GM19438 (cell line): ENCODE measurements around the gene NBEAL2.

Experiments
- ATAC-seq: cut with Tn5 transposase; IDR thresholded peaks from one replicate; pipeline ENCODE4 v1.9.1; 2021; ENCODE audit warnings: low read depth; ENCODE audit not compliant: unreplicated experiment

The NBEAL2 gene

DNA sequence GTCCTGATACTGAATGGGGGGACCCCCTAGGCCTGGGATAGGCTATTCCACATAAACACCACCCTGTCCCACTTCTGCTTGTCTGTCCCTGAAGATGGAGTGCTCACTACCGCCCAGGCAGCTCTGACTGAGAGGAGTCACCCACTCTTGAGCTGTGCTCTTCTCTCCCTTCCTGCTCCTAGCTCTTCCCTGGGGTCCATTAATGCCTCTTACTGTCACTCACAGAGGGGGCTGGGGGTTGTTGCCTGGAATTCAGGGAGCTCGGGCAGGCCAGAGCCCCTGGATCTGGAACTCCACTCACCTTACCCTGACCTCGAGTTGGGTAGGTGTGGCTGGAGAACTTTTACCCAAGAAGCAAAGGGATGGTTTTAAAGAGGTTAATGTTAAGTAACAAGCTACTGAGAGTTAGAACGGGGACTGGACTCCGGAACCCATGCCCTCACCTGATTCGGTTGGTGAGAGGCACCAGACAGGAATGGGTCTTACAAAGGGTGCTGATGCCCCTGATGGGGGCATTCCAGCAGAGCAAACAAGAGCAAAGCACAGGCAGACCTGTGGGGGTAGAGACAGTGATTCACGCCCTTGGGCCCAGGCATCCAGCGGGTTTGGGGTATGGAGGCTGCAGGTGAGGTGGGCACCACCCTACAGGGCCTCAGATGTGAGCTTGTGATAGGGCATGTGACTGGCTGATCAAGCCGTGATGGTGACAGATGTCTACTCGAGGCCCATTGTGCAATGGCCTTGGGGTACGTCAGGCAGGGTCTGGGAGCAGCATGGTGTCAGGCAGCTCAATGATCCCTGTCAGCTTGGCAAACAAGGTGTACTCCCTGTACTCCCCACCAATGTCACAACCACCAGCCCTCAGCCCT, 5.4 kb downstream of the NBEAL2 start:
- ATAC-seq: no peak

GRCh38 chr3:46985588-46985987, 6.1 kb downstream of the NBEAL2 start:
- no peak for ATAC-seq

GRCh38 chr3:46986055-46986730, 6.7 kb downstream of the NBEAL2 start:
- no peak for ATAC-seq

GRCh38 chr3:46986782-46987310, 7.4 kb downstream of the NBEAL2 start:
- no peak for ATAC-seq

GRCh38 chr3:46987319-46987742, 7.9 kb downstream of the NBEAL2 start:
- ATAC-seq: no peak

GRCh38 chr3:46987743-46988401, 8.4 kb downstream of the NBEAL2 start:
- ATAC-seq: peak; percentile 82

DNA sequence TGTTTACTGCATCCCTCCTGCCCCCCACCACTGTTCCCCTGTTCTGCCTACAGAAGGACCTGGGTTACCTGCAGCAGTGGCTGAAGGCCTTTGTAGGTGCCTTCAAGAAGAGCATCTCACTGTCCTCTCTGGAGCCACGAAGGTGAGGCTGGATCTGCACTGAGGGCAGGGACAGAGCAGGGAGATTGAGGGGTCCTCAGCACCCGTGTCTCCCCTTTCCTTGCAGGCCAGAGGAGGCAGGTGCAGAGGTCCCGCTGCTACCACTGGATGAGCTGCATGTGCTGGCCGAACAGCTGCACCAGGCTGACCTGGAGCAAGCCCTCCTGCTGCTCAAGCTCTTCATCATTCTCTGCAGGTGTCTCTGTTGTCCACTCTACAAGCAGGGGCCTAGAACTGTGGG, 9.2 kb downstream of the NBEAL2 start:
- no peak for ATAC-seq

DNA sequence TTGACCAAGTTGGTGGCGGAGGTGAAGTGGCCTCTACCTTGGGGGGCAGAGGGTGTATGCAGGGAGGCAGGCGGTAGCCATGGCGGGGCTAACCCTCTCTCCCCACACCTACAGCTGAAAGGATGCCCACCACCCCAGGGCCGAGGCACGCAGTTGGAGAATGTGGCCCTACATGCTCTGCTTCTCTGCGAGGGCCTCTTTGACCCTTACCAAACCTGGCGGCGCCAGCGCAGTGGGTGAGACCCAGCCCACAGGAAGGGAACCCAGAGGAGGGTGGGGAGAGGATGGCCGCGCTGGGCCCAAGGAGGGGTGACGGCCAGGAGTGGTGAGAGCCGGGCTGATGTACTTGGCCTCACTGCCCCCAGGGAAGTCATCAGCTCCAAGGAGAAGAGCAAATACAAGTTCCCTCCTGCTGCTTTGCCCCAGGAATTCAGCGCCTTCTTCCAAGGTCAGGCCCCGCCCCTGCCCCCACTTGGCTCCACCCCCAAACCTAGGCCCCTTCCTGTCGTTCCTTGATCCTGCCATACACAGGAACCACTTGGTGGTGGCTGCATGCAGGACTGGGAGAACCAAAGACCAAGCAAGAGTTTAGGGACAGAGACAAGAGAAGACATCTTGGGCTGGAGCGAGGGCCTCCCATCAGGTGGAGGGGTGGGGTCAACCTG, 9.8 kb downstream of the NBEAL2 start:
- ATAC-seq: no peak

DNA sequence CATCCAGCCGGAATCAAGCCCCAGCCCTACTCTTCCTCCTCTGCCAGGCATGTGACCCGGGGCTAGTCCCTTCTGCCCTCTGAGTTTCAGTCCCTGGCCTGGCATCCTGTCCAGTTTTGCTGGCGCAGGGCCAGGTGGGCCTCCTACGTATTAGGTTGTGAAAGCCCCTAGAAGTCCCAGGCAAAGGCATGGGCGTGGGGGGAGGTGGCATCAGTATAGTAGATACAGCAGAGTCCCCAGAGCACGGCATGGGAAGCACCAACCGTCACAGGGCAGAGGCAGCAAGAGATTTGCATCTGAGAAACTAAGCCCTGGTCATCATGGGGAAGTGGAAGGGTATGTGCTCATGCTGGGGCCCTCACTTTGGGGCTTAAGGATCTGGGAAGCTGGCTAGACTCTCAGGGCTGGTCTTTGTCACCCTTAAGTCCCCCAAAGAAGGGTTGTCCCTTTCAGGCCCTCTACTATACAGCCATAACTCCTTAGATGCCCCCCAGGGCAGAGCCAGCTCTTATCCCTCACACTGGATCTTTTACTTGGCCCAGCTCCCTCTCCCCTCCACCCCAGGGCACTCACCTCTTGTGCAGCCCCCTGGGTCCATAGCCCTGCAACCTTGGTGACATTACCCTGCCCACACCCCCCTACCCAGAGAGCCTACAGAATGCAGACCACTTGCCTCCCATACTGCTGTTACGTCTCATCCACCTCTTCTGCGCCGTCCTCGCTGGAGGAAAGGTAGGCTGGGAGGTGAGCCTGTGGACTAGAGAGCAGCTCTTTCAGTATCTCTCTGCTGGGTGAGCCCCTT, 11.3 kb downstream of the NBEAL2 start:
- ATAC-seq: no peak

GRCh38 chr3:46991406-46992165, 12.1 kb downstream of the NBEAL2 start:
- no peak for ATAC-seq

DNA sequence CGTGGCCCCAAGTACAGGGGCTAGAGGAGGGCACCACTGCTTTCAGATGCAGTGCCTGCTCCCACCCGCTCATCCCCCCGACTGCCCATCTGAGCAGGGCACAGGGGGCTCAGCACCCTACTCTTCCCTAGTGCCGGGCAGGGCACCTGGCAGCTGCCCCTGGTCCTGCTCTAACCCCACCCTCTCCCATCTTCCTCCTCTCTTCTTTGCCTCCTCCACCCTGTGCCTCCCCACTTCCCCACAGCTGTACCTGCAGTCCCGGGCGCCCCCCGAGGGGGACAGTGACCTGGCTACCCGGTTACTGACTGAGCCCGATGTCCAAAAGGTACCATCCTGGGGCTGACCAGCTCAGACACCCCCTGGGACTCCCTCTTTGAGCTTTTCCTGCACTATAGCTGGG, 12.8 kb downstream of the NBEAL2 start:
- no peak for ATAC-seq

GRCh38 chr3:46993292-46993691, 13.8 kb downstream of the NBEAL2 start:
- no peak for ATAC-seq

DNA sequence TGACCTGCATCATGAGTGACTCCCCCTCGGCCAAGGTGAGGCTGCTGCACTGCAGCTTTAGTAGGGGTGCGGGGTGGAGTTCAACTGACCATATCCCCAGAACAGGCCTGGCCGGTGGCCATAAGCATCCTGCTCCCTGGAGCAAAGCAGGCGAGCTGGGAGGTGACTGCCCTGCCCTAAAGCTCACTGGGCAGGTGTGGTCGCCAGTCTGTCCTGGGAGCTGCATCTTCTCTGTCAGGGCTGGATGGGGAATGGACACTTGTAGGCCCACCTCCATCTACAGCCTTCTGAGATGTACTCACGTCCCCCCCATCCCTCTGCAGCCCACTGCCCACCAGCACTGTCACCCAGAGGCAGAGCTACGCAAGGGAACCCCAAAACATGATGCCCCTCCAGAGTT, 14.5 kb downstream of the NBEAL2 start:
- no peak for ATAC-seq

DNA sequence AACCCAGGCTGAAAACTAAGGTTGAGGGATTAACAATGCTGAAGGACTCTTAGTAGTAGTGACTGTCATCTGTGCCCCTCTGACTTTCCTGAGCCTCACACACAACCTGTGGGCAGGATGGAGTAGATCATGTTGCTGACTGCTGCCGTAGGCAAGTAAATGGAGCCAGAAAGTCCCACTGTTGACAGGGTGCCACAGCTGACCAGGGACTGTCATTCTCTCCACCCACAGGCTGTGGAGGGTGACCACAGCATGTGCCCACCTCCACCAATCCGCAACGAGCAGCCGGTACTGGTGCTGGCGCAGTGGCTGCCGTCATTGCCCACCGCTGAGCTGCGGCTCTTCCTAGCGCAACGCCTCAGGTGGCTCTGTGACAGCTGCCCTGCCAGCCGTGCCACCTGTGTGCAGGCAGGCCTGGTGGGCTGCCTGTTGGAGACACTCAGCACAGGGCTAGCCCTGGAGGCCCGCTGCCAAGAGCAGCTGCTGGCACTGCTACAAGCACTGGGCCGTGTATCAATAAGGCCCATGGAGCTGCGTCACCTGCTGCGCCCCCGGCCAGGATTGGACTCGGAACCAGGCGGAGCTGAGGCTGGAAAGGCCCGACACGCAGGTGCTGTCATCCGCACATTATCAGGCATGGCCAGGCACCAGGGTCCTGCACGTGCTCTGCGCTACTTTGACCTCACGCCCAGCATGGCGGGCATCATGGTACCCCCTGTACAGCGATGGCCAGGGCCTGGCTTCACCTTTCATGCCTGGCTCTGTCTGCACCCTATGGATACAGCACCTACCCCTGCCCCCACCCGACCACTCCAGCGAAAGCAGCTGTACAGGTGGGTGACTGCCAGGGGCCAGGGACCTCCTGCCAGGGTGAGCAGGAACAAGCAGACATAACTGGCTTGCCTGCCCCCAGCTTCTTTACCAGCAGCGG, 15.6 kb downstream of the NBEAL2 start:
- ATAC-seq: no peak

DNA sequence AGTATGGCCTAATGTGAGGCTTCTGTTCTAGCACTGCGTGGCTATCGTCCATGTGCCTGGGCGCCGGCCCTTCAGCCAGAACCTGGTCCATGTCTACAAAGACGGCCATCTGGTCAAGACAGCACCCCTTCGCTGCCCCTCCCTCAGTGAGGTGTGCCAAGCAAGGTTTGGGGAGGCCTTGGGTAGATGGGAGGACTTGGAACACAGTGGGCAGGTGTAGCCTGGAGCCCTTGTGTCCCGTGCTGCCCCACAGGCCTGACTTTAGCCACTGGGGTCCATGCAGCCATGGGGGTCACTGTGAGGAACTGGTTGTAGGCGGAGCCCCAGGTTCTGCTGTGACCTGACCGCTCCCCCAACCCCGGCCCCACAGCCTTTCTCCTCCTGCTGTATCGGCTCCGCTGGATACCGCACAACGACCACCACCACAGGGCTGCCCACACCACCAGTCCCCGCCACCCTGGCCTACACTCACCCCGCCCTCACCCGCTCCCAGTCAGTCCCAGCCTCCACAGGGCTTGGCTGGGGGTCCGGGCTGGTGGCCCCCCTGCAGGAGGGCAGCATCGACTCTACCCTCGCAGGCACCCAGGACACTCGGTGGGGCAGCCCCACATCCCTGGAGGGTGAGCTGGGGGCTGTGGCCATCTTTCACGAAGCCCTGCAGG, 16.6 kb downstream of the NBEAL2 start:
- no peak for ATAC-seq

DNA sequence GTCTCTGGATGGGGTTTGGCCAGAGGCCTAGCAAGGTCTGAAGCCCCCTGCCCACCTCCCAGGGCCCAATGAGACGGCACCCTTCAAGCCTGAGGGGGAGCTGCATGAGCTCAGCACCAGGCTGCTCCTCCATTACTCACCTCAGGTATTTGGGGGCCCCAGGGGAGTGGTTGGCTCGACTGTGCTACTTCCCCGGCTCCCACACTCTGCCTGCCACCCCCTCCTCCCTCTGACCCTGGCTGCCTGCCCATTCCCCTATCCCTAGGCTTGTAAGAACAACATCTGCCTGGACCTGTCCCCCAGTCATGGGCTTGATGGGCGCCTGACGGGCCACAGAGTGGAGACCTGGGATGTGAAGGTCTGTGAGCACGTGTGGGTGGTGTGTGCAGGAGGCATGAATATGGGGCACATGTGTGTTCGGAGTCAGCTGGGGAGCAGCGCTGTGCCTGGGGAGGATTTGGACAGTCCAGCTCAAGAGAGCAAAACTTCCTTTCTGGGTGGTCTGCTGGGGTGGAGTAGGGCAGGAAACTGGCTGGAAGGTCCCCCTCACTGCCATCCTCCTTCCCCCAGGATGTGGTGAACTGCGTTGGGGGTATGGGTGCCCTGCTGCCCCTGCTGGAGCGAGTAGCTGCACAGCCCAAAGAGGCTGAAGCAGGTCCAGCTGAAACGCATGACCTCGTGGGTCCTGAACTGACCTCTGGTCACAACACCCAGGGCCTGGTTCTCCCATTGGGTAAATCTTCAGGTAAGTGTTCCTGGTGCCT, 17.4 kb downstream of the NBEAL2 start:
- no peak for ATAC-seq
